GM12891 (cell line): ENCODE results near the gene PITPNC1.
"Not testable (repeated sequence)": the region's sequence is repeated elsewhere in the genome, so short reads cannot be mapped to it uniquely, and the experiment has no call there.

ENCODE experiments used
- POLR2A ChIP-seq: IDR thresholded peaks from 2 replicates; pipeline ENCODE4 v1.6.1; 2011; ENCODE audit warnings: low read depth, low read length, control low read depth
- POLR2AphosphoS5 ChIP-seq: IDR thresholded peaks from 2 replicates; pipeline ENCODE4 v1.6.1; 2011; ENCODE audit warnings: low read depth, low read length, control low read depth
- POU2F2 ChIP-seq: IDR thresholded peaks from 2 replicates; pipeline ENCODE4 v1.6.1; 2011; ENCODE audit warnings: low read depth, mild to moderate bottlenecking, control low read depth, low read length, moderate library complexity

GRCh38 chr17:67408455-67408830 lies 31.4 kb downstream of the PITPNC1 start:
- not testable (repeated sequence) for TF ChIP-seq POLR2A, POU2F2, POLR2AphosphoS5
